Measurements from ENCODE around the gene WNT5B. TPM values are rescaled to one million over a fixed set of nuclear protein-coding genes. Genes with fewer than 3 reads are reported as not detected.

WNT5B gene
- total and polyA plus RNA-seq, 2 of the 4 experiments (the other 2 are of a cell fraction): 83.7 to 102 TPM

DNA sequence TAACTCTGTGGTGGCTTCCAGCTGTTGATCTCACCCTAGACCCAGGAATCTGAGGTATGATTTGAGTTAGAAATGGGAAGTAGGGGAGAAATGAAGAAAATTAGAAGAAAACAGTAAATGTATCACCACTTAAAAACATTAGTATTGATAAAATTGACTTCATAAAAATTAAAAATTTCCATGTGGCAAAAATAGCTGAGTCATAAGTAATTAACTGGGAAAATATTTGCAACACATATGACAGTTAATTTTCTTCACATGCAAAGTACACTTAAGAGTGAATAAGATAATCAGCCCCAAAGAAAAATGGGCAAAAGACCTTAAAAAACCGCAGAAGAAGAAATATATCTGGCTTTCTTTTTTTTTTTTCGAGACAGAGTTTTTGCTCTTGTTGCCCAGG is 36.3 kb downstream of the WNT5B start:
- H3K9ac ChIP-seq (ENCODE audit: low read depth, low read length): no peak overlapping the region
- H3K27ac ChIP-seq (ENCODE audit: insufficient read depth, low read length): no peak overlapping the region
- BruUV-seq (replicated peaks): no TSS peak
- no peak overlapping the region for H4K5ac ChIP-seq (ENCODE audit: low read depth, low read length)
- H2AK5ac ChIP-seq (ENCODE audit: low read depth, low read length): no peak overlapping the region
- in situ Hi-C loops (cut with MboI; ENCODE audit: low sequenced_read_pairs) (loop anchor here (25.0 kb wide), 1 partner anchor 622 kb away; no protein-coding TSS in a partner anchor), dilution Hi-C loops (cut with HindIII; ENCODE audit: low sequenced_read_pairs, unreplicated experiment) (no loop called here), intact Hi-C loops (cut with micrococcal nuclease) (no loop called here)
- H2BK5ac ChIP-seq (ENCODE audit: low read depth, low read length, poor library complexity, severe bottlenecking): no peak overlapping the region
- peaks cover 4% of the 10 kb centered on the region; the same call in 1 of the 2 replicates for H3K4me1 ChIP-seq (ENCODE audit: control insufficient read depth, insufficient read depth, low read length)
- H4K8ac ChIP-seq (ENCODE audit: low read depth in 2 of 2, low read length in 2 of 2): no peak overlapping the region
- H3K9me3 ChIP-seq (ENCODE audit: control insufficient read depth, insufficient read depth, low read length): no peaks in the 10 kb centered on the region
- ChIA-PET POLR2A (ENCODE audit: unreplicated experiment) (no interaction called here), CTCF (interaction anchor here (0.5 to 0.6 kb wide), 2 partner anchors 15 to 617 kb away, joined by 3 to 5 read pairs; no protein-coding TSS in a partner anchor)
- H3K27me3 ChIP-seq (ENCODE audit: control insufficient read depth, insufficient read depth, low read length): no peaks in the 10 kb centered on the region; the same call in 1 of the 2 replicates
- no peak overlapping the region for H2AFZ ChIP-seq (replicated peaks; ENCODE audit: low read length, poor library complexity)
- no peak overlapping the region for H3K18ac ChIP-seq (ENCODE audit: low read depth, low read length)
- H3K23ac ChIP-seq (ENCODE audit: low read depth, low read length): no peak overlapping the region
- H3K4me2 ChIP-seq (ENCODE audit: low read depth, low read length): no peak overlapping the region
- H3K4me3 ChIP-seq (ENCODE audit: insufficient read depth, low read depth, low read length): no peak overlapping the region
- DNase-seq: no peak
- H4K20me1 ChIP-seq (ENCODE audit: insufficient read depth, low read length): no peaks in the 10 kb centered on the region; the same call in 1 of the 2 replicates
- no peak overlapping the region for H2AK9ac ChIP-seq (replicated peaks; ENCODE audit: low read depth, low read length, poor library complexity)
- no peak overlapping the region for H2BK15ac ChIP-seq (ENCODE audit: low read depth, low read length)
- H2BK120ac ChIP-seq (ENCODE audit: low read depth, low read length): no peak overlapping the region
- H3K4ac ChIP-seq (ENCODE audit: low read depth, low read length): no peak overlapping the region
- no peaks in the 10 kb centered on the region for H3K36me3 ChIP-seq (ENCODE audit: control insufficient read depth, insufficient read depth, low read length)
- no peak for ATAC-seq (ENCODE audit: low read depth)
- H3K79me1 ChIP-seq (ENCODE audit: low read depth in 1 of 2, low read length in 2 of 2): no peaks in the 10 kb centered on the region
- TF ChIP-seq, protein P1, sequence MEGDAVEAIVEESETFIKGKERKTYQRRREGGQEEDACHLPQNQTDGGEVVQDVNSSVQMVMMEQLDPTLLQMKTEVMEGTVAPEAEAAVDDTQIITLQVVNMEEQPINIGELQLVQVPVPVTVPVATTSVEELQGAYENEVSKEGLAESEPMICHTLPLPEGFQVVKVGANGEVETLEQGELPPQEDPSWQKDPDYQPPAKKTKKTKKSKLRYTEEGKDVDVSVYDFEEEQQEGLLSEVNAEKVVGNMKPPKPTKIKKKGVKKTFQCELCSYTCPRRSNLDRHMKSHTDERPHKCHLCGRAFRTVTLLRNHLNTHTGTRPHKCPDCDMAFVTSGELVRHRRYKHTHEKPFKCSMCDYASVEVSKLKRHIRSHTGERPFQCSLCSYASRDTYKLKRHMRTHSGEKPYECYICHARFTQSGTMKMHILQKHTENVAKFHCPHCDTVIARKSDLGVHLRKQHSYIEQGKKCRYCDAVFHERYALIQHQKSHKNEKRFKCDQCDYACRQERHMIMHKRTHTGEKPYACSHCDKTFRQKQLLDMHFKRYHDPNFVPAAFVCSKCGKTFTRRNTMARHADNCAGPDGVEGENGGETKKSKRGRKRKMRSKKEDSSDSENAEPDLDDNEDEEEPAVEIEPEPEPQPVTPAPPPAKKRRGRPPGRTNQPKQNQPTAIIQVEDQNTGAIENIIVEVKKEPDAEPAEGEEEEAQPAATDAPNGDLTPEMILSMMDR (conservative IDR thresholded peaks at IDR 0.05; ENCODE audit: low read depth, low read length): no peak
- TF ChIP-seq MAZ (IDR thresholded peaks at IDR 0.05; ENCODE audit: borderline replicate concordance, low read depth, low read length) (no peak), FOS (IDR thresholded peaks at IDR 0.05; ENCODE audit: low read depth, low read length) (no peak), POLR2A (IDR thresholded peaks at IDR 0.05; ENCODE audit: low read depth, low read length) (no peak), CHD1 (IDR thresholded peaks at IDR 0.05; ENCODE audit: low read depth, low read length) (no peak), MAFK (IDR thresholded peaks at IDR 0.05; ENCODE audit: low read depth, low read length) (peak; percentile 52; the same call in 1 of the 2 replicates), MXI1 (IDR thresholded peaks at IDR 0.05; ENCODE audit: borderline replicate concordance, low read depth, low read length) (no peak), USF2 (IDR thresholded peaks at IDR 0.05; ENCODE audit: low read depth, low read length) (no peak), SMC3 (IDR thresholded peaks at IDR 0.05; ENCODE audit: low read depth, low read length) (no peak), BHLHE40 (IDR thresholded peaks at IDR 0.05; ENCODE audit: low read depth, low read length) (no peak), NFE2L2 (IDR thresholded peaks at IDR 0.05; ENCODE audit: low read depth, low read length) (peak; percentile 77), CEBPB (IDR thresholded peaks at IDR 0.05; ENCODE audit: low read depth, low read length) (no peak), RCOR1 (IDR thresholded peaks at IDR 0.05; ENCODE audit: insufficient replicate concordance, low read length) (no peak)
- TF ChIP-seq, protein P2, sequence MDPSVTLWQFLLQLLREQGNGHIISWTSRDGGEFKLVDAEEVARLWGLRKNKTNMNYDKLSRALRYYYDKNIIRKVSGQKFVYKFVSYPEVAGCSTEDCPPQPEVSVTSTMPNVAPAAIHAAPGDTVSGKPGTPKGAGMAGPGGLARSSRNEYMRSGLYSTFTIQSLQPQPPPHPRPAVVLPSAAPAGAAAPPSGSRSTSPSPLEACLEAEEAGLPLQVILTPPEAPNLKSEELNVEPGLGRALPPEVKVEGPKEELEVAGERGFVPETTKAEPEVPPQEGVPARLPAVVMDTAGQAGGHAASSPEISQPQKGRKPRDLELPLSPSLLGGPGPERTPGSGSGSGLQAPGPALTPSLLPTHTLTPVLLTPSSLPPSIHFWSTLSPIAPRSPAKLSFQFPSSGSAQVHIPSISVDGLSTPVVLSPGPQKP (IDR thresholded peaks at IDR 0.05; ENCODE audit: borderline replicate concordance, low read depth, low read length): no peak
- no peak overlapping the region for H4K91ac ChIP-seq (ENCODE audit: insufficient read depth, low read depth, low read length)
- no peak overlapping the region for H3K56ac ChIP-seq (ENCODE audit: extremely low read depth, insufficient read depth, low read length)
- H3K9me1 ChIP-seq (ENCODE audit: insufficient read depth, low read length): peaks cover 4% of the 10 kb centered on the region; the same call in 1 of the 2 replicates
- H2BK20ac ChIP-seq (ENCODE audit: low read depth, low read length): no peak overlapping the region
- WGBS, 2 experiments (ENCODE audit: extremely low coverage in 2 of 2, insufficient read length in 1 of 2): no CpG with 5 or more reads among the region's 2 CpGs
- no peak overlapping the region for H3K14ac ChIP-seq (replicated peaks; ENCODE audit: low read depth, low read length)
